ENCODE measurements around the gene TGFBR1.

The TGFBR1 gene

GRCh38 chr9:99180199-99180598, 75.3 kb downstream of the TGFBR1 start:
- H3K9ac ChIP-seq (ENCODE audit: insufficient read length), result no peak overlapping the region
- DNase-seq (ENCODE audit: low read depth, low spot score), result no peak
- TF ChIP-seq POLR2AphosphoS5 (IDR thresholded peaks at IDR 0.05; ENCODE audit: borderline replicate concordance, low read depth, low read length), result no peak
- no peak for TF ChIP-seq FOXP2 (optimal IDR thresholded peaks at IDR 0.05; ENCODE audit: control extremely low read depth, extremely low read length, insufficient read depth)
- no peak for TF ChIP-seq EZH2 (IDR thresholded peaks at IDR 0.05)
- no peak overlapping the region for H3K27ac ChIP-seq
- no peaks in the 10 kb centered on the region for H3K9me3 ChIP-seq (ENCODE audit: low read depth, low read length)
- no peaks in the 10 kb centered on the region for H3K36me3 ChIP-seq (ENCODE audit: insufficient read depth, low read length)
- no peak overlapping the region for H3K4me3 ChIP-seq

GRCh38 chr9:99180662-99181061, 75.7 kb downstream of the TGFBR1 start:
- H3K9ac ChIP-seq (ENCODE audit: insufficient read length), result no peak overlapping the region
- H3K9me3 ChIP-seq (ENCODE audit: low read depth, low read length), result no peaks in the 10 kb centered on the region
- no peak for TF ChIP-seq POLR2AphosphoS5 (IDR thresholded peaks at IDR 0.05; ENCODE audit: borderline replicate concordance, low read depth, low read length)
- no peak for TF ChIP-seq FOXP2 (optimal IDR thresholded peaks at IDR 0.05; ENCODE audit: control extremely low read depth, extremely low read length, insufficient read depth)
- no peak for TF ChIP-seq EZH2 (IDR thresholded peaks at IDR 0.05)
- H3K4me3 ChIP-seq, result no peak overlapping the region
- no peak for DNase-seq (ENCODE audit: low read depth, low spot score)
- no peaks in the 10 kb centered on the region for H3K36me3 ChIP-seq (ENCODE audit: insufficient read depth, low read length)
- H3K27ac ChIP-seq, result no peak overlapping the region

GRCh38 chr9:99181206-99181605, 76.3 kb downstream of the TGFBR1 start:
- no peaks in the 10 kb centered on the region for H3K36me3 ChIP-seq (ENCODE audit: insufficient read depth, low read length)
- H3K4me3 ChIP-seq, result no peak overlapping the region
- TF ChIP-seq FOXP2 (optimal IDR thresholded peaks at IDR 0.05; ENCODE audit: control extremely low read depth, extremely low read length, insufficient read depth) (no peak), POLR2AphosphoS5 (IDR thresholded peaks at IDR 0.05; ENCODE audit: borderline replicate concordance, low read depth, low read length) (no peak), EZH2 (IDR thresholded peaks at IDR 0.05) (no peak)
- H3K9me3 ChIP-seq (ENCODE audit: low read depth, low read length), result no peaks in the 10 kb centered on the region
- DNase-seq (ENCODE audit: low read depth, low spot score), result no peak
- no peak overlapping the region for H3K27ac ChIP-seq
- H3K9ac ChIP-seq (ENCODE audit: insufficient read length), result no peak overlapping the region

- TF ChIP-seq POLR2AphosphoS5 (IDR thresholded peaks at IDR 0.05; ENCODE audit: borderline replicate concordance, low read depth, low read length) (no peak), FOXP2 (optimal IDR thresholded peaks at IDR 0.05; ENCODE audit: control extremely low read depth, extremely low read length, insufficient read depth) (no peak), EZH2 (IDR thresholded peaks at IDR 0.05) (no peak)
- no peak for DNase-seq (ENCODE audit: low read depth, low spot score)
- Histone ChIP-seq H3K9me3 (ENCODE audit: low read depth, low read length) (no peaks in the 10 kb centered on the region), H3K27ac (no peak overlapping the region), H3K4me3 (no peak overlapping the region), H3K9ac (ENCODE audit: insufficient read length) (no peak overlapping the region), H3K36me3 (ENCODE audit: insufficient read depth, low read length) (no peaks in the 10 kb centered on the region)
Measured at GRCh38 chr9:99181621-99182020, 76.7 kb downstream of the TGFBR1 start.

GRCh38 chr9:99182356-99182755, 77.4 kb downstream of the TGFBR1 start:
- Histone ChIP-seq H3K4me3 (no peak overlapping the region), H3K9me3 (ENCODE audit: low read depth, low read length) (no peaks in the 10 kb centered on the region), H3K9ac (ENCODE audit: insufficient read length) (no peak overlapping the region), H3K36me3 (ENCODE audit: insufficient read depth, low read length) (no peaks in the 10 kb centered on the region), H3K27ac (no peak overlapping the region)
- TF ChIP-seq EZH2 (IDR thresholded peaks at IDR 0.05) (no peak), POLR2AphosphoS5 (IDR thresholded peaks at IDR 0.05; ENCODE audit: borderline replicate concordance, low read depth, low read length) (no peak), FOXP2 (optimal IDR thresholded peaks at IDR 0.05; ENCODE audit: control extremely low read depth, extremely low read length, insufficient read depth) (no peak)
- DNase-seq (ENCODE audit: low read depth, low spot score), result no peak

GRCh38 chr9:99183616-99184015, 78.7 kb downstream of the TGFBR1 start:
- no peak overlapping the region for H3K27ac ChIP-seq
- TF ChIP-seq FOXP2 (optimal IDR thresholded peaks at IDR 0.05; ENCODE audit: control extremely low read depth, extremely low read length, insufficient read depth), result no peak
- TF ChIP-seq POLR2AphosphoS5 (IDR thresholded peaks at IDR 0.05; ENCODE audit: borderline replicate concordance, low read depth, low read length), result no peak
- TF ChIP-seq EZH2 (IDR thresholded peaks at IDR 0.05), result no peak
- no peaks in the 10 kb centered on the region for H3K9me3 ChIP-seq (ENCODE audit: low read depth, low read length)
- no peak overlapping the region for H3K9ac ChIP-seq (ENCODE audit: insufficient read length)
- H3K36me3 ChIP-seq (ENCODE audit: insufficient read depth, low read length), result no peaks in the 10 kb centered on the region
- no peak overlapping the region for H3K4me3 ChIP-seq
- DNase-seq (ENCODE audit: low read depth, low spot score), result no peak

GRCh38 chr9:99184110-99184474, 79.2 kb downstream of the TGFBR1 start:
- DNase-seq (ENCODE audit: low read depth, low spot score), result no peak
- TF ChIP-seq FOXP2 (optimal IDR thresholded peaks at IDR 0.05; ENCODE audit: control extremely low read depth, extremely low read length, insufficient read depth), result no peak
- Histone ChIP-seq H3K4me3 (no peak overlapping the region), H3K9ac (ENCODE audit: insufficient read length) (no peak overlapping the region), H3K27ac (no peak overlapping the region), H3K9me3 (ENCODE audit: low read depth, low read length) (no peaks in the 10 kb centered on the region), H3K36me3 (ENCODE audit: insufficient read depth, low read length) (no peaks in the 10 kb centered on the region)

GRCh38 chr9:99184475-99185347, 79.8 kb downstream of the TGFBR1 start:
- Histone ChIP-seq H3K9ac (ENCODE audit: insufficient read length) (no peak overlapping the region), H3K36me3 (ENCODE audit: insufficient read depth, low read length) (no peaks in the 10 kb centered on the region), H3K4me3 (no peak overlapping the region), H3K9me3 (ENCODE audit: low read depth, low read length) (no peaks in the 10 kb centered on the region), H3K27ac (no peak overlapping the region)
- peak; percentile 63 for DNase-seq (ENCODE audit: low read depth, low spot score)
- TF ChIP-seq EZH2 (IDR thresholded peaks at IDR 0.05) (no peak), FOXP2 (optimal IDR thresholded peaks at IDR 0.05; ENCODE audit: control extremely low read depth, extremely low read length, insufficient read depth) (no peak), POLR2AphosphoS5 (IDR thresholded peaks at IDR 0.05; ENCODE audit: borderline replicate concordance, low read depth, low read length) (no peak)

GRCh38 chr9:99185348-99185632, 80.4 kb downstream of the TGFBR1 start:
- no peak for DNase-seq (ENCODE audit: low read depth, low spot score)
- Histone ChIP-seq H3K9ac (ENCODE audit: insufficient read length) (no peak overlapping the region), H3K9me3 (ENCODE audit: low read depth, low read length) (no peaks in the 10 kb centered on the region), H3K27ac (no peak overlapping the region), H3K4me3 (no peak overlapping the region), H3K36me3 (ENCODE audit: insufficient read depth, low read length) (no peaks in the 10 kb centered on the region)
- TF ChIP-seq POLR2AphosphoS5 (IDR thresholded peaks at IDR 0.05; ENCODE audit: borderline replicate concordance, low read depth, low read length) (no peak), EZH2 (IDR thresholded peaks at IDR 0.05) (no peak), FOXP2 (optimal IDR thresholded peaks at IDR 0.05; ENCODE audit: control extremely low read depth, extremely low read length, insufficient read depth) (no peak)
